Measurements from ENCODE around the gene SLC44A3. TPM values are rescaled to one million over a fixed set of nuclear protein-coding genes. Genes with fewer than 3 reads are reported as not detected.

The SLC44A3 gene
- total and polyA plus RNA-seq, 9 of the 15 experiments (the other 6 are each of a cell fraction or from before 2014, with no cell fraction given): not detected

GRCh38 chr1:94937820-94938219, 117.7 kb downstream of the SLC44A3 start:
- BruUV-seq (replicated peaks): no TSS peak
- Histone ChIP-seq H3K9me3 (replicated peaks; ENCODE audit: control insufficient read depth, insufficient read depth, low read depth, low read length) (no peaks in the 10 kb centered on the region), H2AFZ (ENCODE audit: low read depth, low read length) (no peak overlapping the region), H3K9ac (ENCODE audit: insufficient read depth in 1 of 2, low read depth in 2 of 2, low read length in 2 of 2) (no peak overlapping the region), H3K36me3 (ENCODE audit: control insufficient read depth, insufficient read depth, low read length) (no peaks in the 10 kb centered on the region), H3K9me1 (ENCODE audit: control insufficient read depth, insufficient read depth, low read length) (no peaks in the 10 kb centered on the region), H3K4me2 (ENCODE audit: insufficient read depth, low read length) (no peak overlapping the region), H4K20me1 (replicated peaks; ENCODE audit: control insufficient read depth, insufficient read depth, low read length) (no peaks in the 10 kb centered on the region), H3K79me2 (ENCODE audit: control insufficient read depth, insufficient read depth, low read length) (no peaks in the 10 kb centered on the region), H3K27ac (ENCODE audit: extremely low read depth, low read depth, low read length) (no peak overlapping the region), H3K4me3 (no peak overlapping the region), H3K4me1 (replicated peaks in 1 of 2; ENCODE audit: control insufficient read depth in 2 of 2, insufficient read depth in 2 of 2, low read length in 2 of 2) (no peaks in the 10 kb centered on the region), H3K27me3 (ENCODE audit: control insufficient read depth in 2 of 2, insufficient read depth in 2 of 2, low read length in 2 of 2) (peaks cover 0 to 6% of the 10 kb centered on the region in 2 experiments; a peak in 1 of 5 replicates)
- FAIRE-seq: no peak
- in situ Hi-C loops (cut with MboI) (no loop called here), intact Hi-C loops (cut with micrococcal nuclease) (no loop called here)
- CTCF ChIA-PET (ENCODE audit: low intra/inter-chr PET ratio): no interaction called here
- WGBS (ENCODE audit: insufficient coverage, low coverage, missing lambda C conversion rate): 0% methylated on average over 1 of the region's 1 CpG
- DNase-seq (ENCODE audit: extremely low read depth in 1 of 4, low spot score in 3 of 4): no peak
- TF ChIP-seq ATF2 (CRISPR knock-in tag; IDR thresholded peaks at IDR 0.05) (no peak), PURB (CRISPR knock-in tag; IDR thresholded peaks at IDR 0.05; ENCODE audit: low read depth) (no peak), JUN (IDR thresholded peaks at IDR 0.05; ENCODE audit: borderline replicate concordance, low read depth, low read length) (no peak), JUN (CRISPR knock-in tag; IDR thresholded peaks at IDR 0.05; ENCODE audit: borderline replicate concordance) (no peak), HES1 (IDR thresholded peaks at IDR 0.05; ENCODE audit: low read depth) (no peak), PREB (CRISPR knock-in tag; IDR thresholded peaks at IDR 0.05) (no peak), SMARCA5 (IDR thresholded peaks at IDR 0.05) (no peak), ZNF586 (CRISPR knock-in tag; conservative IDR thresholded peaks at IDR 0.05) (no peak), L3MBTL2 (IDR thresholded peaks at IDR 0.05) (no peak), PRPF4 (IDR thresholded peaks at IDR 0.05; ENCODE audit: insufficient read depth, low read depth, low read length, poor library complexity, severe bottlenecking) (no peak), MEF2A (IDR thresholded peaks at IDR 0.05; ENCODE audit: control insufficient read depth, low read depth, low read length) (no peak), ESRRA (IDR thresholded peaks at IDR 0.05; ENCODE audit: borderline replicate concordance, low read depth) (no peak), IFI16 (CRISPR knock-in tag; IDR thresholded peaks at IDR 0.05) (no peak), HNRNPK (IDR thresholded peaks at IDR 0.05; ENCODE audit: low read depth, low read length, poor library complexity, severe bottlenecking) (no peak)
- ATAC-seq: no peak
- POLR2A ChIA-PET: no interaction called here

All from K562 (cell line).